ENCODE data around the gene NLRX1.

Gene NLRX1

GRCh38 chr11:119202554-119202953 lies 34.0 kb downstream of the NLRX1 start:
- no peak for DNase-seq (ENCODE audit: low read depth)
- H3K4me3 ChIP-seq (replicated peaks; ENCODE audit: low read depth, low read length): no peak overlapping the region
- TF ChIP-seq, protein P1, sequence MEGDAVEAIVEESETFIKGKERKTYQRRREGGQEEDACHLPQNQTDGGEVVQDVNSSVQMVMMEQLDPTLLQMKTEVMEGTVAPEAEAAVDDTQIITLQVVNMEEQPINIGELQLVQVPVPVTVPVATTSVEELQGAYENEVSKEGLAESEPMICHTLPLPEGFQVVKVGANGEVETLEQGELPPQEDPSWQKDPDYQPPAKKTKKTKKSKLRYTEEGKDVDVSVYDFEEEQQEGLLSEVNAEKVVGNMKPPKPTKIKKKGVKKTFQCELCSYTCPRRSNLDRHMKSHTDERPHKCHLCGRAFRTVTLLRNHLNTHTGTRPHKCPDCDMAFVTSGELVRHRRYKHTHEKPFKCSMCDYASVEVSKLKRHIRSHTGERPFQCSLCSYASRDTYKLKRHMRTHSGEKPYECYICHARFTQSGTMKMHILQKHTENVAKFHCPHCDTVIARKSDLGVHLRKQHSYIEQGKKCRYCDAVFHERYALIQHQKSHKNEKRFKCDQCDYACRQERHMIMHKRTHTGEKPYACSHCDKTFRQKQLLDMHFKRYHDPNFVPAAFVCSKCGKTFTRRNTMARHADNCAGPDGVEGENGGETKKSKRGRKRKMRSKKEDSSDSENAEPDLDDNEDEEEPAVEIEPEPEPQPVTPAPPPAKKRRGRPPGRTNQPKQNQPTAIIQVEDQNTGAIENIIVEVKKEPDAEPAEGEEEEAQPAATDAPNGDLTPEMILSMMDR (IDR thresholded peaks at IDR 0.05; ENCODE audit: low read length, missing control alignments): no peak

- TF ChIP-seq, protein P1 (IDR thresholded peaks at IDR 0.05; ENCODE audit: low read length, missing control alignments): no peak
- DNase-seq (ENCODE audit: low read depth): no peak
- no peak overlapping the region for H3K4me3 ChIP-seq (replicated peaks; ENCODE audit: low read depth, low read length)
Observed at GRCh38 chr11:119204066-119204465, 35.5 kb downstream of the NLRX1 start.

- no peak for DNase-seq (ENCODE audit: low read depth)
- TF ChIP-seq, protein P1 (IDR thresholded peaks at IDR 0.05; ENCODE audit: low read length, missing control alignments): no peak
- H3K4me3 ChIP-seq (replicated peaks; ENCODE audit: low read depth, low read length): peak overlapping the region; percentile 92
Observed at GRCh38 chr11:119205080-119205479, 36.6 kb downstream of the NLRX1 start.

- TF ChIP-seq, protein P1 (IDR thresholded peaks at IDR 0.05; ENCODE audit: low read length, missing control alignments): peak; percentile 73
- H3K4me3 ChIP-seq (replicated peaks; ENCODE audit: low read depth, low read length): peak within 1 kb of the TSS; percentile 92
- peak; percentile 89 for DNase-seq (ENCODE audit: low read depth)
Observed at GRCh38 chr11:119205574-119206510, 37.3 kb downstream of the NLRX1 start, which contains the start of gene CBL. CBL (plus strand) TSS chr11:119206339; CDS start chr11:119206418, 79 bp downstream.

- TF ChIP-seq, protein P1 (IDR thresholded peaks at IDR 0.05; ENCODE audit: low read length, missing control alignments): no peak
- peak overlapping the region; percentile 92 for H3K4me3 ChIP-seq (replicated peaks; ENCODE audit: low read depth, low read length)
- peak; percentile 16 for DNase-seq (ENCODE audit: low read depth)
Observed at GRCh38 chr11:119206511-119207414, 38.2 kb downstream of the NLRX1 start.

GRCh38 chr11:119207415-119207960 lies 39.0 kb downstream of the NLRX1 start:
- peak overlapping the region; percentile 92 for H3K4me3 ChIP-seq (replicated peaks; ENCODE audit: low read depth, low read length)
- TF ChIP-seq, protein P1 (IDR thresholded peaks at IDR 0.05; ENCODE audit: low read length, missing control alignments): no peak
- no peak for DNase-seq (ENCODE audit: low read depth)

Measured in fibroblast of pulmonary artery (primary cell).